Stimulated activated memory B cell treated with anti-CD40 and anti-IgM and Interleukin-4, amounts not matched to agents 10 μg/mL and 1 μg/mL and 100 μg/mL, for 72 hours (primary cell): ENCODE data around the gene GET3.
"Not testable (repeated sequence)": the region's sequence is repeated elsewhere in the genome, so short reads cannot be mapped to it uniquely, and the experiment has no call there.

Experiments
- ATAC-seq: fragments of 150-1000 bp; cut with Tn5 transposase; 2 replicates; pipeline ENCODE4 v1.10.0; 2021
- H3K27ac Mint-ChIP-seq: one replicate; pipeline ENCODE4 v1.8.0; 2022; ENCODE audit warnings: mild to moderate bottlenecking, mixed read lengths
- H3K27me3 Mint-ChIP-seq: one replicate; pipeline ENCODE4 v1.8.0; 2022; ENCODE audit warnings: mixed read lengths
- H3K36me3 Mint-ChIP-seq: one replicate; pipeline ENCODE4 v1.8.0; 2022; ENCODE audit warnings: mixed read lengths
- H3K4me1 Mint-ChIP-seq: one replicate; pipeline ENCODE4 v1.8.0; 2022; ENCODE audit warnings: mixed read lengths
- H3K4me3 Mint-ChIP-seq: one replicate; pipeline ENCODE4 v1.8.0; 2022; ENCODE audit warnings: mild to moderate bottlenecking, moderate library complexity, mixed read lengths
- H3K9me3 Mint-ChIP-seq: one replicate; pipeline ENCODE4 v1.8.0; 2022; ENCODE audit warnings: mixed read lengths

GET3 gene

GRCh38 chr19:12725612-12726011, 11.7 kb upstream of the GET3 start:
- ATAC-seq, H3K27ac Mint-ChIP-seq, H3K9me3 Mint-ChIP-seq, H3K4me3 Mint-ChIP-seq, H3K27me3 Mint-ChIP-seq: not testable (repeated sequence)
- Mint-ChIP-seq H3K36me3 (peaks cover 36% of the 10 kb centered on the region), H3K4me1 (peaks cover 68% of the 10 kb centered on the region)

DNA sequence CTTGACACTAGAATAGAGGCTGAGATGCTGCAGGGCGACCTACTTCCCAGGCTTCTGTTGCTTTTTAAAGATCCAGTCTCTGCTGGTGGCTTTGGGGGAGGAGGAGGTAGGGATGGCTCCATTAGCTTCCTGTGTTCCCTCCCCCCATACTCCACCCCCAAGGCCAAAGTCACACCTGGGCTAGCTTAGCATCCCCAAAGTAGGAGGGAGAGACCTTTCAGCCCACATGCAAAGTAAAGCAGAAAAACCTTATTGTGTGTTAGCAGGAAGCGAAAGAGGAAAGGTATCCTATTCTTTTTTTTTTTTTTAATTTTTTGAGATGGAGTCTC, 10.3 kb upstream of the GET3 start:
- no peaks in the 10 kb centered on the region for H3K27me3 Mint-ChIP-seq
- peaks cover 67% of the 10 kb centered on the region for H3K4me1 Mint-ChIP-seq
- peaks cover 31% of the 10 kb centered on the region for H3K36me3 Mint-ChIP-seq
- no peaks in the 10 kb centered on the region for H3K9me3 Mint-ChIP-seq
- no peak for ATAC-seq
- H3K27ac Mint-ChIP-seq: peak overlapping the region; percentile 53
- H3K4me3 Mint-ChIP-seq: no peak overlapping the region

DNA sequence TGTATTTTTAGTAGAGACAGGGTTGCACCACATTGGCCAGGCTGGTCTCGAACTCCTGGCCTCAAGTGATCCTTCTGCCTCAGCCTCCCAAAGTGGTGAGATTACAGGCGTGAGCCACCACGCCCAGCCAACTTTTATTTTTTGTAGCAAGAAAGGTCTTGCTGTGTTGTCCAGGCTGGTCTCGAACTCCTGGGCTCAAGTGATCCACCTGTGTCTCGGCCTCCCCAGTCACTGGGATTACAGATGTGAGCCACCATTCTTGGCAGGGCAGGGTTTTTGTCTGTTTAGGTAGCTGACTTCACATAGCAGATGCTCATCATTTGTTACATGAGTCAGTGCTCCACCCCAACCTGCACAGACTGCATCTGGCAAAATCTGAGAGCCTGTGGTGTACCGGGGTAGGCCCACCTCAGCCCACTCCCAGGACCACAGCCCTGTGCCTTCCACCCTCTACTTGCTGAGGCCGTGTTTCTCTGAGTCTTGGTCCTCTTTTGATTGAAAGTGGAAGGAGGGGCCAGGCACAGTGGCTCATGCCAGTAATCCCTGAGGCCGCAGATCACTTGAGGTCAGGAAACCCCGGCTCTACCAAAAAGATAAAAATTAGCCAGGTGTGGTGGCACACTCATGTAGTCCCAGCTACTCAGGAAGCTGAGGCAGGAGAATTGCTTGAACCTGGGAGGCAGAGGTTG, 9.4 kb upstream of the GET3 start:
- no peaks in the 10 kb centered on the region for H3K27me3 Mint-ChIP-seq
- H3K9me3 Mint-ChIP-seq: no peaks in the 10 kb centered on the region
- no peak overlapping the region for H3K4me3 Mint-ChIP-seq
- no peak for ATAC-seq
- peaks cover 70% of the 10 kb centered on the region for H3K4me1 Mint-ChIP-seq
- H3K27ac Mint-ChIP-seq: no peak overlapping the region
- H3K36me3 Mint-ChIP-seq: peaks cover 37% of the 10 kb centered on the region

- H3K9me3 Mint-ChIP-seq: no peaks in the 10 kb centered on the region
- H3K36me3 Mint-ChIP-seq: peaks cover 42% of the 10 kb centered on the region
- peak; percentile 57 for ATAC-seq
- peak overlapping the region; percentile 55 for H3K4me3 Mint-ChIP-seq
- H3K27me3 Mint-ChIP-seq: no peaks in the 10 kb centered on the region
- H3K27ac Mint-ChIP-seq: peak overlapping the region; percentile 62
- H3K4me1 Mint-ChIP-seq: peaks cover 61% of the 10 kb centered on the region
Observed at GRCh38 chr19:12730064-12730463, 7.2 kb upstream of the GET3 start.

DNA sequence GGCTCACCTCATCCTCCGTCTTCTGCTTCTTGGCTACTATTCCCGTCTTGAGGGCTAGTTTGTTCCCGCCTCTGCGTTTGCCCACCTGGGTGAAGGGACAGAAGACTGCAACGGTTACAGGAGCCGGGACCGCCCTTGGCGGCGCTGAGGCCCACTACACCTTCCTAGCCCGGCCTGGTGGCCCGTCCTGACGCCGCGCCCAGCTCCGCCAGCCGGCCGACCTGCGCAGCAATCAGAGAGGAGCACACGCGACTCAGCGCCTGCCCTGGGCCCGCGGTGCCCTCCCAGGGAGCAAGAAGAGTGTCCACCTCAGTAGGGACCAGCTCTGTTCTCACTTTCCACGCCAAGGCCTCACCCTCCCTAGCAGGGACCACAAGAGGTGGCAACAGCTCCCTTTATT, 6.0 kb upstream of the GET3 start:
- H3K36me3 Mint-ChIP-seq: peaks cover 41% of the 10 kb centered on the region
- H3K4me1 Mint-ChIP-seq: peaks cover 59% of the 10 kb centered on the region
- ATAC-seq: no peak
- H3K27me3 Mint-ChIP-seq: no peaks in the 10 kb centered on the region
- H3K27ac Mint-ChIP-seq: no peak overlapping the region
- H3K9me3 Mint-ChIP-seq: no peaks in the 10 kb centered on the region
- H3K4me3 Mint-ChIP-seq: no peak overlapping the region

- no peak for ATAC-seq
- no peaks in the 10 kb centered on the region for H3K9me3 Mint-ChIP-seq
- peaks cover 35% of the 10 kb centered on the region for H3K36me3 Mint-ChIP-seq
- peak overlapping the region; percentile 99 for H3K27ac Mint-ChIP-seq
- H3K4me3 Mint-ChIP-seq: peak overlapping the region; percentile 92
- peaks cover 72% of the 10 kb centered on the region for H3K4me1 Mint-ChIP-seq
- no peaks in the 10 kb centered on the region for H3K27me3 Mint-ChIP-seq
Observed at GRCh38 chr19:12733369-12734214, 3.7 kb upstream of the GET3 start.

DNA sequence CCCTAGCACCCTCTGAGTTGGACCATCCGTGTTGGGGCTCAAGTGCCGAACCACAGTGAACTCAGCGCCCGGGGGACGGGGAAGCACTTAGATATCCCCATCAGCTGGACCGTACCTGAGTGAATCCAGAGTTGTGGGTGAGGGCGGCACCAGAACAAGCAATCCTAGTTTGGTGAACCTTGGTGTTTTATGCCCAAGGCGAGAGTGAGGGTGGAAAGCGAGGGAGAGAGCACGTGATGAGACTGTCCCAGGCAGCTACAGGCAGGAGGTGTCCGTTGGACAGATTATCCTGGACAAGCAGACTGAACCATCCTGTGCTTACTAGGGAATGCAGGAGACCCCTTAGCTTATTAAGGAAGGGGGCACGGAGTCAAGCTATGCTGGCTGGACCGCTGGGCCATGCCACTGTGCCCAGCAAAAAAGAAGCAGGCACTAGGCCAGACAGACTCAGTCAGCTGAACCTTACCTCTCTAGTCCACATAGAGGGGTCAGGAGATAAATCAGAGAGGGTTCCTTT, 596 bp downstream of the GET3 start:
- H3K27ac Mint-ChIP-seq: peak overlapping the region; percentile 98
- no peak for ATAC-seq
- peaks cover 39% of the 10 kb centered on the region for H3K4me1 Mint-ChIP-seq
- H3K36me3 Mint-ChIP-seq: peaks cover 29% of the 10 kb centered on the region
- no peaks in the 10 kb centered on the region for H3K9me3 Mint-ChIP-seq
- H3K27me3 Mint-ChIP-seq: no peaks in the 10 kb centered on the region
- peak overlapping the region; percentile 100 for H3K4me3 Mint-ChIP-seq

GRCh38 chr19:12745166-12745897, 8.0 kb downstream of the GET3 start:
- no peak overlapping the region for H3K4me3 Mint-ChIP-seq
- peaks cover 62% of the 10 kb centered on the region for H3K36me3 Mint-ChIP-seq
- H3K4me1 Mint-ChIP-seq: peaks cover 19% of the 10 kb centered on the region
- ATAC-seq: peak; percentile 31
- peaks cover 5% of the 10 kb centered on the region for H3K9me3 Mint-ChIP-seq
- no peak overlapping the region for H3K27ac Mint-ChIP-seq
- H3K27me3 Mint-ChIP-seq: peaks cover 10% of the 10 kb centered on the region

DNA sequence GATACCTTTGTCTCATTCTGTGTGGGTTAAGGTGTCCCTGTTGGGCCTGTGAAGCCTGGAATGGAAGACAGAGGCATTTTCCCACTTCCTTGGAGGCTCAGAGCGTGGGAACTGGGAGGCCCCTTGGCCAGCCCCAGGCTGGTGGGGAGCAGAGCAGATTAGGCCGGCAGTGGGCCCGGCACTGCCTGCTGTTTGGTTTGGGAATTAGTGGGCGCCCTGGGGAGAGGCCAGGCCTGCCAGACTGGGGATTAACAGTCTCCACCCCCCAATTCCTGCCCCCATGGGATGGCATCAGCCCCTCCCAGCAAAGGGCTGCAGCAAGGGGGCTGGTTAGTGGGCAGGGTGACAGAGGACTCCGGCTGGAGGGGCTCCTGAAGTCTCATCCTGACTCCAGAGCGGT, 11.2 kb downstream of the GET3 start:
- H3K4me1 Mint-ChIP-seq: peaks cover 12% of the 10 kb centered on the region
- peaks cover 44% of the 10 kb centered on the region for H3K36me3 Mint-ChIP-seq
- no peak for ATAC-seq
- H3K4me3 Mint-ChIP-seq: no peak overlapping the region
- peaks cover 5% of the 10 kb centered on the region for H3K9me3 Mint-ChIP-seq
- peaks cover 39% of the 10 kb centered on the region for H3K27me3 Mint-ChIP-seq
- no peak overlapping the region for H3K27ac Mint-ChIP-seq

GRCh38 chr19:12749938-12750521, 12.7 kb downstream of the GET3 start:
- Mint-ChIP-seq H3K9me3 (peaks cover 5% of the 10 kb centered on the region), H3K36me3 (peaks cover 36% of the 10 kb centered on the region), H3K27me3 (peaks cover 54% of the 10 kb centered on the region), H3K4me1 (peaks cover 12% of the 10 kb centered on the region), H3K4me3 (peak overlapping the region; percentile 28), H3K27ac (peak overlapping the region; percentile 26)
- ATAC-seq: no peak

- Mint-ChIP-seq H3K27ac (no peak overlapping the region), H3K27me3 (peaks cover 62% of the 10 kb centered on the region), H3K4me3 (no peak overlapping the region), H3K4me1 (peaks cover 12% of the 10 kb centered on the region), H3K36me3 (peaks cover 27% of the 10 kb centered on the region), H3K9me3 (peaks cover 5% of the 10 kb centered on the region)
- ATAC-seq: no peak
Observed at GRCh38 chr19:12750851-12751250, 13.6 kb downstream of the GET3 start.

- Mint-ChIP-seq H3K4me3 (no peak within 1 kb of the TSS), H3K9me3 (peaks cover 5% of the 10 kb centered on the region), H3K36me3 (peaks cover 19% of the 10 kb centered on the region), H3K27ac (no peak within 1 kb of the TSS), H3K27me3 (peaks cover 70% of the 10 kb centered on the region), H3K4me1 (peaks cover 12% of the 10 kb centered on the region)
- no peak for ATAC-seq
Observed at GRCh38 chr19:12751635-12752034, 14.3 kb downstream of the GET3 start, which contains the start of gene BEST2. TSS of gene BEST2 (plus strand) at chr19:12751791. CDS start at chr19:12752593, 802 bp downstream.

DNA sequence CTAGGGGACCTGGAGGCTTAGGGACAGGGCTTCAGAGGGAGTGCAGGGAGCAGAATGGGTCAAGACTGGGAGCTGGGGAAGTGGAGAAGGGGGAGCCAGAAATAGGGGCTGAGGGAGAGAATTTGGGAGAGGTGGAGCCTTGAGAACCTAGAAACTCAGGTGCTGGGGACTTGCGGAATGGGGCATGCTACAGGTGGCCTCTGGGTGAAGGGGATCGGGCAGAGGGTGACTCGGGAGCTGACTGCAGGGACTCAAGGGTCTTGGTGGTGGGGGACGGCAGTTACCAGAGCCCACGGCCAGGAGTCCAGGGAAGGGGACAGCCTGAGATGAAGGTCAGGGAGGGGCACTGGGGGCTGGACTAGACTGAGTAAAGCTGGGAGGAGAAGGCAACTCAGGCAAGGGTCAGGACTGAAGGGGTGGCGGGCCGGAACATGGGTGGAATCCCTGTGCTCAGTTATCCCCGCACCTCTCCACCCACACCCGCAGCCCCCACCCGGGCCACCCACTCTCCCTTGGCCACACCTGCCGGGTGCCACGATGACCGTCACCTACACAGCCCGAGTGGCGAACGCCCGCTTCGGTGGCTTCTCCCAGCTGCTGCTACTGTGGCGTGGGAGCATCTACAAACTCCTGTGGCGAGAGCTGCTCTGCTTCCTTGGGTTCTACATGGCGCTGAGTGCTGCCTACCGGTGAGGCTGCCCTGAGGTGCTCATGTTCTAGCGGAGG, 14.9 kb downstream of the GET3 start:
- H3K27me3 Mint-ChIP-seq: peaks cover 76% of the 10 kb centered on the region
- no peak for ATAC-seq
- no peak overlapping the region for H3K4me3 Mint-ChIP-seq
- peaks cover 5% of the 10 kb centered on the region for H3K9me3 Mint-ChIP-seq
- no peak overlapping the region for H3K27ac Mint-ChIP-seq
- H3K4me1 Mint-ChIP-seq: peaks cover 12% of the 10 kb centered on the region
- peaks cover 14% of the 10 kb centered on the region for H3K36me3 Mint-ChIP-seq

DNA sequence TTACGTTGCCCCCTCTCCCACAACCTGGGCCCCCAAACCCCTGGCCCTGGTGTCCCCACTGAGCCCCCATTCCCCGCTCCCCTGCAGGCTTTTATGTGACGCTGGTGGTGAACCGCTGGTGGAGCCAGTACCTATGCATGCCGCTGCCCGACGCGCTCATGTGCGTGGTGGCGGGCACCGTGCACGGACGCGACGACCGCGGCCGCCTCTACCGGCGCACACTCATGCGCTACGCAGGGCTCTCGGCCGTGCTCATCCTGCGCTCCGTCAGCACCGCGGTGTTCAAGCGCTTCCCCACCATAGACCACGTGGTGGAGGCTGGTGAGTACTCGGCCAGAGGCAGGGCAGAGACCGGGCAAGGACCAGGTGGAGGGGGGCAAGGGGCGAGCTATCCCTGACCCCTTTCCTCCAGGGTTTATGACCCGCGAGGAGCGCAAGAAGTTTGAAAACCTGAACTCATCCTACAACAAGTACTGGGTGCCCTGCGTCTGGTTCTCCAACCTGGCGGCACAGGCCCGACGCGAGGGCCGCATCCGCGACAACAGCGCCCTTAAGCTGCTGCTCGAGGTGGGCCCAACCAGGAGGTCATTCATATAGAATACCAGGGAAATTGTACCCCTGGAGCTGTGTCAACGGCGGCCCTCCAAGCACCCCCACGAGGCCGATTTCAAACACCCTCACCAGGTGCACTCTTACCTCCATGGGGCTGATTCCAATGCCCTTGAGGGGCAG, 17.3 kb downstream of the GET3 start:
- Mint-ChIP-seq H3K27ac (no peak overlapping the region), H3K27me3 (peaks cover 91% of the 10 kb centered on the region), H3K4me1 (peaks cover 5% of the 10 kb centered on the region), H3K9me3 (no peaks in the 10 kb centered on the region), H3K36me3 (no peaks in the 10 kb centered on the region), H3K4me3 (no peak overlapping the region)
- ATAC-seq: no peak
